HepG2 (cell line): ENCODE measurements around the gene SIRT7. TPM values are rescaled to one million over a fixed set of nuclear protein-coding genes. Genes with fewer than 3 reads are reported as not detected.

ENCODE experiments used
- HNRNPH1 ChIP-seq: fragments of 200-400 bp; formaldehyde crosslinking; optimal IDR thresholded peaks from 2 replicates; pipeline ENCODE3; 2017; ENCODE audit warnings: mild to moderate bottlenecking, low read depth, low read length
- IKZF4 ChIP-seq: sonication (generic); formaldehyde crosslinking; IDR thresholded peaks from 2 replicates; pipeline ENCODE4 v1.5.1; 2020; ENCODE audit warnings: borderline replicate concordance, mild to moderate bottlenecking, low read depth, missing genetic modification reagents; ENCODE audit errors: not compliant biosample characterization
- NFYB ChIP-seq: sonication (generic); formaldehyde crosslinking; IDR thresholded peaks from 2 replicates; pipeline ENCODE4 v1.4.0; 2020; ENCODE audit warnings: missing genetic modification reagents
- PAF1 ChIP-seq: IDR thresholded peaks from 2 replicates; pipeline ENCODE4 v1.6.1; 2016; ENCODE audit warnings: missing genetic modification reagents, missing compliant biosample characterization
- PCBP2 ChIP-seq: fragments of 200-400 bp; formaldehyde crosslinking; optimal IDR thresholded peaks from 2 replicates; pipeline ENCODE3; 2018; ENCODE audit warnings: low read length, low read depth; ENCODE audit not compliant: poor library complexity, severe bottlenecking
- POLR2AphosphoS5 ChIP-seq: IDR thresholded peaks from 2 replicates; pipeline ENCODE4 v1.6.1; 2012; ENCODE audit warnings: low read depth, low read length
- RELA ChIP-seq: sonication (generic); formaldehyde crosslinking; IDR thresholded peaks from 2 replicates; pipeline ENCODE4 v1.4.0; 2020; ENCODE audit warnings: missing genetic modification reagents
- SAP130 ChIP-seq: IDR thresholded peaks from 2 replicates; pipeline ENCODE4 v1.6.1; 2016; ENCODE audit warnings: low read depth
- SKI ChIP-seq: fragments of 450-650 bp; IDR thresholded peaks from one replicate; pipeline ENCODE4 v1.6.1; 2018; ENCODE audit warnings: mild to moderate bottlenecking; ENCODE audit not compliant: partially characterized antibody
- SPEN ChIP-seq: sonication (generic); formaldehyde crosslinking; IDR thresholded peaks from 2 replicates; pipeline ENCODE4 v1.5.1; 2020; ENCODE audit warnings: low read depth, mild to moderate bottlenecking, missing genetic modification reagents
- TSC22D2 ChIP-seq: sonication (generic); formaldehyde crosslinking; IDR thresholded peaks from 2 replicates; pipeline ENCODE4 v1.5.1; 2020; ENCODE audit warnings: missing genetic modification reagents, mild to moderate bottlenecking, borderline replicate concordance
- ZNF326 ChIP-seq: sonication (generic); formaldehyde crosslinking; IDR thresholded peaks from 2 replicates; pipeline ENCODE4 v1.4.0; 2020; ENCODE audit warnings: missing genetic modification reagents, borderline replicate concordance
- polyA plus RNA-seq, 8 experiments: library from polyadenylated mRNA; depleted of rRNA in 3 of 8; stranded (reverse) in 7 of 8; unstranded in 1 of 8; fragments of >200 nt; fragmentation: Illumina TruSeq in 4 of 8; extraction: Trizol in 4 of 8; gene quantifications; 2 replicates each; pipeline versions ENCODE4 v1.2.1 to v1.2.3, GENCODE V29; 2011 to 2016; ENCODE audit warnings: low read depth in 4 of 8, missing spikeins in 1 of 8, mixed read lengths in 1 of 8; ENCODE audit not compliant: insufficient read depth in 1 of 8
- total RNA-seq, 5 experiments: library from RNA; depleted of rRNA; stranded (reverse); fragments of >200 nt; fragmentation: Illumina TruSeq; extraction: Trizol; gene quantifications; 2 replicates each; pipeline ENCODE4 v1.2.3, GENCODE V29; 2016; ENCODE audit warnings: low read depth in 1 of 5
- TF ChIP-seq, protein P1 (sequence below): sonication (generic); formaldehyde crosslinking; IDR thresholded peaks from 2 replicates; pipeline ENCODE4 v1.9.0; 2022; ENCODE audit warnings: missing genetic modification reagents, mild to moderate bottlenecking, borderline replicate concordance
- TF ChIP-seq, protein P2 (sequence below): sonication (generic); formaldehyde crosslinking; IDR thresholded peaks from 2 replicates; pipeline ENCODE4 v1.5.1; 2020; ENCODE audit warnings: mild to moderate bottlenecking, missing genetic modification reagents, moderate library complexity
- TF ChIP-seq, protein P3 (sequence below): sonication (generic); formaldehyde crosslinking; IDR thresholded peaks from 2 replicates; pipeline ENCODE4 v1.4.0; 2020; ENCODE audit warnings: missing genetic modification reagents
- TF ChIP-seq, protein P4 (sequence below): sonication (generic); formaldehyde crosslinking; IDR thresholded peaks from 2 replicates; pipeline ENCODE4 v1.4.0; 2020; ENCODE audit warnings: mild to moderate bottlenecking, missing genetic modification reagents

Gene SIRT7
- total and polyA plus RNA-seq, 2 of the 13 experiments (the other 11 are each of a cell fraction or from before 2014, with no cell fraction given): 8.3 to 24.8 TPM

DNA sequence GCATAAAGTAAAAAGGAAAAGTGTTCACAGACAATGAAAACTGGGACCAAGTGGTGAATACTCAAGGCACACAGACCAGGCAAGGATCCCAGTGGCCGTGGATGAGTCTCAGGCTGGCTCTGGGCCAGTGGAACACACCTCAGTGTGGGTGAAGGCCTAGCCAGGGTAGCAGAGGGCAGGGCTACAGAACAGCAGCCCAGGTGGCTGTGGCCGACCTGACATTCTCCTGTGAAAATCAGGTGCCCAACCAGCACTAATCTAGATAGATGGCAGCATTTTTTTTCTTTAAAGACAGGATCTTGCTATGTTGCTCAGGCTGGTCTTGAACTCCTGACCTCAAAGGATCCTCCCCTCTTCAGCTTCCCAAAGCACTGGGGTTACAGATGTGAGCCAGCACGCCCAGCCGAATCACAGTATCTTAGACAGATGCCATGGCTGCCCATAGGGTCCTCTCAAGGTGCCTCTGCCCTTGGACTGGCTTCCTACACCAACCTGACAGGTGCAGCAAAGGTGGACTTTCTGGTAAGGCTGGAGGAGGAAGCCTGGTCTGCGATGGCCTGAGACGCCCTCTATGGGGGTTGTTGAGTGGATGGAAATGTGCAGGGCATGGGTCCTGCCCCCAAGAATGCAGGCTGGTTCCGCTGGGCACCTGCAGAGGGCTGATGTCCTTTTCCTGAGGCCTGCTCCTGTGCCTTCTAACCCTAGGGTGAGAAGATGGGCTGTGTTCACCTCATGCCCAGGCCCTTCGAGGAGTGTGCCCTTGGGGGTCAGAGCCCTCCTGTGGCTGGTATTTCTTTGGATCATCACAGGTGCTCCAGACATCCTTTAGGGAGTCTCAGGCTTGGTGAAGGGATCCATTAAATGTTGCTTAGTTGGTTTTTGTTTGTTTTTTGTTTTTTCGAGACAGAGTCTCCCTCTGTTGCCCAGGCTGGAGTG lies 53.9 kb downstream of the SIRT7 start (continued):
- TF ChIP-seq, protein P1, sequence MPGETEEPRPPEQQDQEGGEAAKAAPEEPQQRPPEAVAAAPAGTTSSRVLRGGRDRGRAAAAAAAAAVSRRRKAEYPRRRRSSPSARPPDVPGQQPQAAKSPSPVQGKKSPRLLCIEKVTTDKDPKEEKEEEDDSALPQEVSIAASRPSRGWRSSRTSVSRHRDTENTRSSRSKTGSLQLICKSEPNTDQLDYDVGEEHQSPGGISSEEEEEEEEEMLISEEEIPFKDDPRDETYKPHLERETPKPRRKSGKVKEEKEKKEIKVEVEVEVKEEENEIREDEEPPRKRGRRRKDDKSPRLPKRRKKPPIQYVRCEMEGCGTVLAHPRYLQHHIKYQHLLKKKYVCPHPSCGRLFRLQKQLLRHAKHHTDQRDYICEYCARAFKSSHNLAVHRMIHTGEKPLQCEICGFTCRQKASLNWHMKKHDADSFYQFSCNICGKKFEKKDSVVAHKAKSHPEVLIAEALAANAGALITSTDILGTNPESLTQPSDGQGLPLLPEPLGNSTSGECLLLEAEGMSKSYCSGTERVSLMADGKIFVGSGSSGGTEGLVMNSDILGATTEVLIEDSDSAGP (CRISPR knock-in tag): 0 out of 2 replicates have a peak, but pooled peaks have one; percentile 53
- 0 out of 2 replicates have a peak, but pooled peaks have one; percentile 7 for TF ChIP-seq NFYB (CRISPR knock-in tag)
- TF ChIP-seq, protein P2, sequence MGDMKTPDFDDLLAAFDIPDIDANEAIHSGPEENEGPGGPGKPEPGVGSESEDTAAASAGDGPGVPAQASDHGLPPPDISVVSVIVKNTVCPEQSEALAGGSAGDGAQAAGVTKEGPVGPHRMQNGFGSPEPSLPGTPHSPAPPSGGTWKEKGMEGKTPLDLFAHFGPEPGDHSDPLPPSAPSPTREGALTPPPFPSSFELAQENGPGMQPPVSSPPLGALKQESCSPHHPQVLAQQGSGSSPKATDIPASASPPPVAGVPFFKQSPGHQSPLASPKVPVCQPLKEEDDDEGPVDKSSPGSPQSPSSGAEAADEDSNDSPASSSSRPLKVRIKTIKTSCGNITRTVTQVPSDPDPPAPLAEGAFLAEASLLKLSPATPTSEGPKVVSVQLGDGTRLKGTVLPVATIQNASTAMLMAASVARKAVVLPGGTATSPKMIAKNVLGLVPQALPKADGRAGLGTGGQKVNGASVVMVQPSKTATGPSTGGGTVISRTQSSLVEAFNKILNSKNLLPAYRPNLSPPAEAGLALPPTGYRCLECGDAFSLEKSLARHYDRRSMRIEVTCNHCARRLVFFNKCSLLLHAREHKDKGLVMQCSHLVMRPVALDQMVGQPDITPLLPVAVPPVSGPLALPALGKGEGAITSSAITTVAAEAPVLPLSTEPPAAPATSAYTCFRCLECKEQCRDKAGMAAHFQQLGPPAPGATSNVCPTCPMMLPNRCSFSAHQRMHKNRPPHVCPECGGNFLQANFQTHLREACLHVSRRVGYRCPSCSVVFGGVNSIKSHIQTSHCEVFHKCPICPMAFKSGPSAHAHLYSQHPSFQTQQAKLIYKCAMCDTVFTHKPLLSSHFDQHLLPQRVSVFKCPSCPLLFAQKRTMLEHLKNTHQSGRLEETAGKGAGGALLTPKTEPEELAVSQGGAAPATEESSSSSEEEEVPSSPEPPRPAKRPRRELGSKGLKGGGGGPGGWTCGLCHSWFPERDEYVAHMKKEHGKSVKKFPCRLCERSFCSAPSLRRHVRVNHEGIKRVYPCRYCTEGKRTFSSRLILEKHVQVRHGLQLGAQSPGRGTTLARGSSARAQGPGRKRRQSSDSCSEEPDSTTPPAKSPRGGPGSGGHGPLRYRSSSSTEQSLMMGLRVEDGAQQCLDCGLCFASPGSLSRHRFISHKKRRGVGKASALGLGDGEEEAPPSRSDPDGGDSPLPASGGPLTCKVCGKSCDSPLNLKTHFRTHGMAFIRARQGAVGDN: peak; percentile 75
- TF ChIP-seq IKZF4 (CRISPR knock-in tag): no peak
- TF ChIP-seq, protein P3, sequence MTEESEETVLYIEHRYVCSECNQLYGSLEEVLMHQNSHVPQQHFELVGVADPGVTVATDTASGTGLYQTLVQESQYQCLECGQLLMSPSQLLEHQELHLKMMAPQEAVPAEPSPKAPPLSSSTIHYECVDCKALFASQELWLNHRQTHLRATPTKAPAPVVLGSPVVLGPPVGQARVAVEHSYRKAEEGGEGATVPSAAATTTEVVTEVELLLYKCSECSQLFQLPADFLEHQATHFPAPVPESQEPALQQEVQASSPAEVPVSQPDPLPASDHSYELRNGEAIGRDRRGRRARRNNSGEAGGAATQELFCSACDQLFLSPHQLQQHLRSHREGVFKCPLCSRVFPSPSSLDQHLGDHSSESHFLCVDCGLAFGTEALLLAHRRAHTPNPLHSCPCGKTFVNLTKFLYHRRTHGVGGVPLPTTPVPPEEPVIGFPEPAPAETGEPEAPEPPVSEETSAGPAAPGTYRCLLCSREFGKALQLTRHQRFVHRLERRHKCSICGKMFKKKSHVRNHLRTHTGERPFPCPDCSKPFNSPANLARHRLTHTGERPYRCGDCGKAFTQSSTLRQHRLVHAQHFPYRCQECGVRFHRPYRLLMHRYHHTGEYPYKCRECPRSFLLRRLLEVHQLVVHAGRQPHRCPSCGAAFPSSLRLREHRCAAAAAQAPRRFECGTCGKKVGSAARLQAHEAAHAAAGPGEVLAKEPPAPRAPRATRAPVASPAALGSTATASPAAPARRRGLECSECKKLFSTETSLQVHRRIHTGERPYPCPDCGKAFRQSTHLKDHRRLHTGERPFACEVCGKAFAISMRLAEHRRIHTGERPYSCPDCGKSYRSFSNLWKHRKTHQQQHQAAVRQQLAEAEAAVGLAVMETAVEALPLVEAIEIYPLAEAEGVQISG (CRISPR knock-in tag): 0 out of 2 replicates have a peak, but pooled peaks have one; percentile 18
- no peak for TF ChIP-seq PCBP2
- peak; percentile 63 for TF ChIP-seq PAF1 (CRISPR knock-in tag)
- TF ChIP-seq SKI: no peak
- no peak for TF ChIP-seq HNRNPH1
- TF ChIP-seq SAP130 (CRISPR knock-in tag): peak; percentile 9; the same call in 1 of the 2 replicates
- peak; percentile 46; the same call in 1 of the 2 replicates for TF ChIP-seq SPEN
- TF ChIP-seq TSC22D2: 0 out of 2 replicates have a peak, but pooled peaks have one; percentile 31
- TF ChIP-seq ZNF326 (CRISPR knock-in tag): peak; percentile 68
- TF ChIP-seq RELA (CRISPR knock-in tag): no peak
- TF ChIP-seq, protein P4, sequence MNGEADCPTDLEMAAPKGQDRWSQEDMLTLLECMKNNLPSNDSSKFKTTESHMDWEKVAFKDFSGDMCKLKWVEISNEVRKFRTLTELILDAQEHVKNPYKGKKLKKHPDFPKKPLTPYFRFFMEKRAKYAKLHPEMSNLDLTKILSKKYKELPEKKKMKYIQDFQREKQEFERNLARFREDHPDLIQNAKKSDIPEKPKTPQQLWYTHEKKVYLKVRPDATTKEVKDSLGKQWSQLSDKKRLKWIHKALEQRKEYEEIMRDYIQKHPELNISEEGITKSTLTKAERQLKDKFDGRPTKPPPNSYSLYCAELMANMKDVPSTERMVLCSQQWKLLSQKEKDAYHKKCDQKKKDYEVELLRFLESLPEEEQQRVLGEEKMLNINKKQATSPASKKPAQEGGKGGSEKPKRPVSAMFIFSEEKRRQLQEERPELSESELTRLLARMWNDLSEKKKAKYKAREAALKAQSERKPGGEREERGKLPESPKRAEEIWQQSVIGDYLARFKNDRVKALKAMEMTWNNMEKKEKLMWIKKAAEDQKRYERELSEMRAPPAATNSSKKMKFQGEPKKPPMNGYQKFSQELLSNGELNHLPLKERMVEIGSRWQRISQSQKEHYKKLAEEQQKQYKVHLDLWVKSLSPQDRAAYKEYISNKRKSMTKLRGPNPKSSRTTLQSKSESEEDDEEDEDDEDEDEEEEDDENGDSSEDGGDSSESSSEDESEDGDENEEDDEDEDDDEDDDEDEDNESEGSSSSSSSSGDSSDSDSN: 0 out of 2 replicates have a peak, but pooled peaks have one; percentile 20
- peak; percentile 41 for TF ChIP-seq POLR2AphosphoS5
